GM10847 (cell line): Measurements from ENCODE around the gene GLB1L3.

Experiments
- POLR2A ChIP-seq: IDR thresholded peaks from 2 replicates; pipeline ENCODE4 v1.6.1; 2011; ENCODE audit not compliant: insufficient read length; ENCODE audit errors: extremely low read depth

Gene GLB1L3

DNA sequence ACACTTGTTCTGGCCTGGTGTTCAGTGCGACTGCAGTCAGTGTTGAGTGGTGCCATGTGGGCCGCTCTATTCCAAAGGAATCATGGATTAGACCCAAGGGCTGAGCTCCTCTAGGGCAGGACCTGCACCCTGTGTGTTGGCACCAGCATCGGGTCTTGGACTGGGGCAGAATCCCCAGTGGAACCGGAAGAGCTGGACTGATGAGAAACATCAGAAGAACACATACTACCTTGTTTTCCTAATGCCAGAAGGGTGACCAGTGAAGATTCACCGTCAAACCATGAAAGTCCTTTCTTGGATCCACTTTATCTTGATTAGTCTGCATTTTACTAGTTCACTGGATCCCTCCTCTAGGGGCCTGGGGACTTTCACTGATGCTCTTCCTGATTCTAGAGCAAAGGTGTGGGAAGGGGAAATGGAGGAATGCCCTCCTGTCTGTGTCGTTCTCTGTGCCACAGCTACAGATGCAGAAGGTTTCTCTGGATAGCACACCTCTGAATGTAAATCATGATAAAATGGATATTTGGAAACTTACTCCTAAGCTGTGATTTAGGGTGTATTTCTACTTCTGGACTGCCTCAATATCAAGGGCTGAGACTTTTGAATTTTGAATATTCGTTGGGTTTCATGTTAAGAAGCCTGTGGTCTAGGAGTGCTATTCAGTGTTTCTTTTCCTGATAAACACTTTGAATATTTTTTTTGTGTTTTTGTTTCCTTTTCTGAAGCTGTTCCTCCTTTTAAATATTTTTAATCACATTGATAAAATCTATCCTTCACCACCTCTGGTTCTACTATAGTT lies 11.0 kb upstream of the GLB1L3 start:
- TF ChIP-seq POLR2A, result no peak

- no peak for TF ChIP-seq POLR2A
These were observed 9.7 kb upstream of the GLB1L3 start for GRCh38 chr11:134266440-134266839.

DNA sequence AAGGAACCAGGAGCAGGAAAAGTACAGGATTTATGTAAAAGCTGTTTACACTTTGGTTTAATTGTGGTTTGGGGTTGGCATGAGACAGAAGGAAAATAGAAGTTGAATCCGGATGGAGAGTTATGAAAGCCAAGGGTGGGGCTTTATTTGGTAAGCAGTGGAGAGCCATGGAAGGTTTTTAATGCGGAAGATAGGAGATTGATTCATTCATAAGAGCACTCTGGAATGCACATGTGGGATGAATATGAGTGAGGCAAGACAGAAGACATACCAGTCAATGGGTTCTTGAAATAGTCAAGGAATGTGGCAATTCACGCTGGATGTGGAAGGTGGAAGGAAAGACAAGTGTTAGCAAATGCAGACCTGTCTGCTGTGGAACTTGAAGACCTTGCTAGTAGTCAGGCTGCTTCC lies 9.3 kb upstream of the GLB1L3 start:
- no peak for TF ChIP-seq POLR2A

DNA sequence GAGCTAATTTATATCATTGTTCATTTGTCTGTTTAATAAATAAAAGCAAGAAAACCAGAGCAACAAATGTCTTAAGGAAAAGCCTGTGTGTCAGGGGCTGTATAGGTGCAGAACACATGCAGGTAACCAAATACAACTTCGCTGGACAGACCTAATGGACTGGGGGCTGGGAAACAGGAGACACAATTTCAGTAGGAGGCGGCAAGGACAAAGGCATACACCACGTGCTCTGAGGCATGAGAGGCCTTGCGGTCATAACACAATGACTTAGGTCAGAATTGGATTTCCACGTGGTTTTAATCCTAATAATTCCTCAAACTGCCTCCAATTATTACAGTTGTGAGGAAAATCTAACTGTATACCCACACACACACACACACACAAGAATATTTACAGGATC lies 8.7 kb upstream of the GLB1L3 start:
- TF ChIP-seq POLR2A, result no peak

DNA sequence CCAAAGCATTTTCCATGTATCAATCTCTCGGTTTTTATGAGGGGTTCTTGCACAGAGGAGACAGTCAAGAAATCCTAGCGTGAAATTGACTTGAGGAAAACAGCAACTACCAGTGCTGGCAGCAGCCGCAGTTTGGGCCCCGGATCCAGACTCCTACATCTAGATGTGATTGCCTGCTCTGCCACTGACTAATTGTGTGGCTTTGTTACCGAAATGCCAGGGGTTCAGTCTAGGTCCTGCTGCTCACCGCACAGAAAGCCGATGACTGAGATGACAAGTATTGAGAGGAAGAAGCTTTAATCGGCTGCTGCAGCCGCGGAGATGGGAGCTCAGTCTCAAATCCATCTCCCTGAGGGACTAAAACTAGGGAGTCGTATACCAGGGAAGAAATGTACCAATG lies 8.2 kb upstream of the GLB1L3 start:
- TF ChIP-seq POLR2A, result no peak

GRCh38 chr11:134270250-134270714 lies 5.9 kb upstream of the GLB1L3 start:
- TF ChIP-seq POLR2A, result no peak

- TF ChIP-seq POLR2A, result no peak
These were observed 4.2 kb upstream of the GLB1L3 start for GRCh38 chr11:134271978-134272377.

- no peak for TF ChIP-seq POLR2A
These were observed 3.5 kb upstream of the GLB1L3 start for GRCh38 chr11:134272381-134273316.

- TF ChIP-seq POLR2A, result no peak
These were observed 2.9 kb upstream of the GLB1L3 start for GRCh38 chr11:134273317-134273712.

GRCh38 chr11:134275188-134275533 lies 1.0 kb upstream of the GLB1L3 start:
- no peak for TF ChIP-seq POLR2A

- no peak for TF ChIP-seq POLR2A
These were observed 410 bp downstream of the GLB1L3 start for GRCh38 chr11:134276396-134277182.

- no peak for TF ChIP-seq POLR2A
These were observed 1.2 kb downstream of the GLB1L3 start for GRCh38 chr11:134277183-134278001.

DNA sequence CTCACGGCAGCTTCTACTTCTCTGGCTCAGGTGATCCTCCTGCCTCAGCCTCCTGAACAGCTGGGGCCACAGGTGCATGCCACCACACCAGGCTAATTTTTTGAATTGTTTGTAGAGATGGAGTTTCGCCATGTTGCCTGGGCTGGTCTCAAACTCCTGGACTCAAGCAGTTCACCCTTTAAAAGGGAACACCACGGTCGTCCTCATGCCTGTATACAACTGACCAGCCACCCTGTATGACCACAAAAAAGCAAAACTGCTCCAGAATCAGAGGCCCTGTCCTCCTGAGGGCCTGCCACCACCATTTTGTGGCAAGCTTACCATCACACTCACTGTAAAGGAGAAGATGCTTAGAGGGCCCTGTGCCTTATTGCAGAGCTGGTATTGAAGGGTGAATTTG lies 2.2 kb downstream of the GLB1L3 start:
- no peak for TF ChIP-seq POLR2A
